Measurements from ENCODE around the gene FGD1.

GRCh38 chrX:54427837-54428424 lies 68.1 kb downstream of the FGD1 start:
- TF ChIP-seq CTCF (IDR thresholded peaks at IDR 0.05) (no peak), POLR2A (IDR thresholded peaks at IDR 0.05) (no peak), POLR2AphosphoS5 (IDR thresholded peaks at IDR 0.05) (no peak)

All from transverse colon (tissue), 4 donors.